HG02852 (cell line): ENCODE results near the gene DXO.
"Not testable (repeated sequence)": the region's sequence is repeated elsewhere in the genome, so short reads cannot be mapped to it uniquely, and the experiment has no call there.

ENCODE experiments used
- ATAC-seq: cut with Tn5 transposase; IDR thresholded peaks from one replicate; pipeline ENCODE4 v1.9.1; 2021; ENCODE audit warnings: mild to moderate bottlenecking, moderate library complexity; ENCODE audit not compliant: unreplicated experiment

DXO gene

GRCh38 chr6:31932137-31932536 is 39.8 kb downstream of the DXO start:
- not testable (repeated sequence) for ATAC-seq

- ATAC-seq: no peak
Observed at GRCh38 chr6:31930962-31931361, 41.0 kb downstream of the DXO start.

DNA sequence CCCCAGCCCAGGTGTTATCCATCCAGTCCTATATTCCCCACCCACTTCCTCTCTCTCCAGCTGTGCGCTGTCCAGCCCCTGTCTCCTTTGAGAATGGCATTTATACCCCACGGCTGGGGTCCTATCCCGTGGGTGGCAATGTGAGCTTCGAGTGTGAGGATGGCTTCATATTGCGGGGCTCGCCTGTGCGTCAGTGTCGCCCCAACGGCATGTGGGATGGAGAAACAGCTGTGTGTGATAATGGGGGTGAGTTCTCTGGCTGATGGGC is 43.3 kb downstream of the DXO start:
- ATAC-seq: no peak

DNA sequence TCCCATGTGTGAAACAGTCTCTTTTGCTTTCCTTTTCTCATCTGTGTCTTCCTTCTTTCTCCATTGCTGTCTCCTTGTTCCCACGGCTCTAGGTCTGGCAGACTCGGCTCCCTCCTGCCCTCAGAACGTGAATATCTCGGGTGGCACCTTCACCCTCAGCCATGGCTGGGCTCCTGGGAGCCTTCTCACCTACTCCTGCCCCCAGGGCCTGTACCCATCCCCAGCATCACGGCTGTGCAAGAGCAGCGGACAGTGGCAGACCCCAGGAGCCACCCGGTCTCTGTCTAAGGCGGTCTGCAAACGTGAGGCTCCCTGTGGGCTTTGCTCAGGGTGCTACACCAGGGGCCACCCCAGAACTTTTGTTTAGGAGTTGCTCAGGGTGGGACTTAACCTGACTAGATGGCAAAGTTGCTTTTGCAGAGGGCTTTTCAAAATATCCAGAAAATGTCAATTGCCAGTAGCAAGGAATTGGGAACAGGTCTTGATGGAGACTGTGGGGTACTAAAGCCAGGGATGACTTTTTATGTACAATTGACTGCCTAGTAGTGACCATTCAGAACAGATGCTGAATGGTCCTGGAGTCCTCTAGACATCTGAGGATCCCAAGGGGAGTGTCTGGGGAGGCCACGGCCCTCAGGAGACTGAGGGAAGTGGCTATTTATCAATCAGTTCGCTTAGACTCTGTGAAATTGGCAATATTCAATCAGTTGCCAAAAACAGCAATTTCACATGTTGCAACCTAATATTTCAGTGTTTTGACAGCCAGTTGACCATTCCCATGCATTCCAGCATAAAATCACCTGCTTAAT is 43.9 kb downstream of the DXO start:
- ATAC-seq: no peak

- ATAC-seq: no peak
Observed at GRCh38 chr6:31927242-31927862, 44.6 kb downstream of the DXO start, which contains the start of gene C2. C2 (plus strand) TSS chr6:31927717; CDS start chr6:31927753, 36 bp downstream.

- ATAC-seq: no peak
Observed at GRCh38 chr6:31922942-31923341, 49.0 kb downstream of the DXO start.

- ATAC-seq: no peak
Observed at GRCh38 chr6:31920811-31921210, 51.1 kb downstream of the DXO start.
